SK-N-SH treated with all-trans-retinoic acid at 6 μM for 48 hours (cell line): ENCODE data around the gene GIMAP8.

Source experiments
- ISL1 ChIP-seq: fragments of 250-450 bp; sonication (Bioruptor Pico); IDR thresholded peaks from 2 replicates; pipeline ENCODE4 v2.1.2; 2022; ENCODE audit warnings: mild to moderate bottlenecking, moderate library complexity
- PATZ1 ChIP-seq: fragments of 250-450 bp; sonication (Bioruptor Pico); IDR thresholded peaks from 2 replicates; pipeline ENCODE4 v1.8.0; 2020; ENCODE audit warnings: mild to moderate bottlenecking, moderate library complexity, borderline replicate concordance
- POU6F1 ChIP-seq: fragments of 250-450 bp; sonication (Bioruptor Pico); IDR thresholded peaks from 2 replicates; pipeline ENCODE4 v1.8.0; 2021; ENCODE audit warnings: low read depth, mild to moderate bottlenecking, moderate library complexity, borderline replicate concordance
- TOX ChIP-seq: fragments of 250-450 bp; sonication (Bioruptor Pico); IDR thresholded peaks from 2 replicates; pipeline ENCODE4 v1.8.0; 2021; ENCODE audit warnings: mild to moderate bottlenecking, moderate library complexity, borderline replicate concordance
- TSHZ2 ChIP-seq: fragments of 250-450 bp; sonication (Bioruptor Pico); IDR thresholded peaks from 2 replicates; pipeline ENCODE4 v1.5.0; 2020; ENCODE audit warnings: mild to moderate bottlenecking, moderate library complexity
- ZFP30 ChIP-seq: fragments of 450-650 bp; formaldehyde crosslinking; IDR thresholded peaks from 2 replicates; pipeline ENCODE4 v1.5.0; 2022; ENCODE audit warnings: mild to moderate bottlenecking, moderate library complexity

GRCh38 chr7:150406567-150407421 lies 43.6 kb upstream of the GIMAP8 start:
- no peak for TF ChIP-seq TSHZ2
- TF ChIP-seq PATZ1 = no peak
- TF ChIP-seq TOX (CRISPR knock-in tag) = no peak
- no peak for TF ChIP-seq POU6F1 (CRISPR knock-in tag)
- no peak for TF ChIP-seq ZFP30 (CRISPR knock-in tag)
- no peak for TF ChIP-seq ISL1 (CRISPR knock-in tag)
